ENCODE measurements around the gene ATG5.
"Not testable (repeated sequence)": the region's sequence is repeated elsewhere in the genome, so short reads cannot be mapped to it uniquely, and the experiment has no call there.

ATG5 gene

DNA sequence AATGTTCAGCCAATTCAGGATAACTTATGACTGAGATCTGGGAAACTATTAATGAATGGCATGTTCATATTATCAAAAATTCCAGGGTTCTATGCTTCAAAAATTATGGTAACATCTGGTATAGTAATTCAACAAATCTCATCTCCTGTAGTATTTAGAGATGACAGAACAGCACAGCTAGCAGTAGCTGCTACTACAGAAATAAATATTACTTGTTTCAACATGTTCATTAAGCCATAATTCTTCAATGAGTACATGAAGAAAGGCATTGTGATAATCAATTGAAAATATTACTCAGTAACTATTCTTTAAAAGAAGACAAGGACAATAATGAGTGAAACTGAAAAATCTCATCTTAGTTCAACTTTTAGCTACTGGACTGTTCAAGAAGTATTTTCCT lies 66.8 kb downstream of the ATG5 start:
- no peak for DNase-seq

- no peak for DNase-seq
Measured at GRCh38 chr6:106257195-106257594, 68.4 kb downstream of the ATG5 start.

DNA sequence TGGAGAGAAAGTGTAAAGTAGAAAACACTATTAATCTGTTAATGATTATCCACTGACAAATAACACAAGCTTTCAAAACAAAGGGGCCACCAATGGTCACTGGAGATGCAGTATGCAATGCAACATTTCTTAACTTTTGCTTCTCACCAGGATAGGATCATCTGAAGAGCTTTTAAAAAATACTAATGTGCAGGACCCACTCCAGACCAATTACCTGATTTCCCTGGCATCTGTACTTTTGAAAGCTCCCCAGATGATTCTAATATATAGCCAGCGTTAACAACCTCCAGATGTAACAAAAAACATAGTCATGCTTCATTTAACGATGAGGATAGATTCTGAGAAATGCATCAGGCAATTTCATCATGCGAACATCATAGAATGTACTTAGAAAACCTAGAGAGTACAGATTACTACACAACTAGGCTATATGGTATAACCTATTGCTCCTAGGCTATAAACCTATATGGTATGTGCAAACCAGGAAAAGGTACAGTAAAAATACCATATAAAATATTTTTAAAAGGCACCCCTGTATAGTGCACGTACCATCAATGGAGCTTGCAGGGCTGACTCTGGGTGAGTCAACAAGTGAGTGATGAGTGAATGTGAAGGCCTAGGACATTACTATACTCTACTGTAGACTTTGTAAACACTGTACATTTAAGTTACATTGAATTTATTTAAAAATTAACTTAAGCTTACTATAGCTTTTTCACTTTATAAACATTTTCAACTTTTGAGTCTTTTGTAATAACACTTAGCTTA lies 69.2 kb downstream of the ATG5 start:
- DNase-seq = no peak

DNA sequence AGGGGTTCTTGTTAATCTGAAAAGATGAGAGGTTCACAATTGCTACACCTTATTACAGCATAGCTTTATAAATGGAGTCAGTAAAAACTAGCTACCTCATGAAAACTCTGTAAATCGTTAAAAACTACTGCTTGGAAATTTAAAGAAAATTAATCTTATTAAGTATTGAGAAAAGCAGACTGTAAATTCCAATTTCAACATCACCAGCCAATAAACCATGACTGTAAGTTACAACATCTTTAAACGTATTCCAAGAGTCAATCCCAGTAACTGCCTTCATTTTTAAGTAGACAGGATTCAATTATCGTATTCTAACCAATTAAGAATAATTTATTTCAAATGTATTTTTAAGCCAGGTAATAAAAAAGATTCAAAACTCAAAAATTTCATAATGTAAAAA lies 70.3 kb downstream of the ATG5 start:
- no peak for DNase-seq

GRCh38 chr6:106254636-106255035 lies 70.9 kb downstream of the ATG5 start:
- no peak for DNase-seq

DNA sequence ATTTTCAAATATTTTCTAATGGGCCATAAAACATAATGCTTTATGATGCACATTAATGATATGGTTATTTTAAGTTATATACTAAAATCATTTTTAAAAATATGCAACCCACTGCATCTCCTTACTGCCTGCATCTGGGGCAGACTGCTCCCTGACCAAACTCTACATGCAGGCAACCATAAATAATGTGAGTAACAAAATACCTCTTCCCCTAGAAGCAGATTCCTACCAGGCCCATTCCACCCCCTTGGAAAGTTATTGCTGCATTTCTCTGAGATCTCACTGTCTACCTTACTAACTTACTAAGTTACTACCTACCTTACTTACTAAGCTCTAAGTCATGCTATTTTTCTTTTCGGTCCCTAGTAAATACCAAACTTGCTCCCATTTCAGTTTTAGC lies 71.8 kb downstream of the ATG5 start:
- DNase-seq = no peak

GRCh38 chr6:106253172-106253571 lies 72.4 kb downstream of the ATG5 start:
- DNase-seq = no peak

GRCh38 chr6:106252687-106253086 lies 72.9 kb downstream of the ATG5 start:
- no peak for DNase-seq

DNA sequence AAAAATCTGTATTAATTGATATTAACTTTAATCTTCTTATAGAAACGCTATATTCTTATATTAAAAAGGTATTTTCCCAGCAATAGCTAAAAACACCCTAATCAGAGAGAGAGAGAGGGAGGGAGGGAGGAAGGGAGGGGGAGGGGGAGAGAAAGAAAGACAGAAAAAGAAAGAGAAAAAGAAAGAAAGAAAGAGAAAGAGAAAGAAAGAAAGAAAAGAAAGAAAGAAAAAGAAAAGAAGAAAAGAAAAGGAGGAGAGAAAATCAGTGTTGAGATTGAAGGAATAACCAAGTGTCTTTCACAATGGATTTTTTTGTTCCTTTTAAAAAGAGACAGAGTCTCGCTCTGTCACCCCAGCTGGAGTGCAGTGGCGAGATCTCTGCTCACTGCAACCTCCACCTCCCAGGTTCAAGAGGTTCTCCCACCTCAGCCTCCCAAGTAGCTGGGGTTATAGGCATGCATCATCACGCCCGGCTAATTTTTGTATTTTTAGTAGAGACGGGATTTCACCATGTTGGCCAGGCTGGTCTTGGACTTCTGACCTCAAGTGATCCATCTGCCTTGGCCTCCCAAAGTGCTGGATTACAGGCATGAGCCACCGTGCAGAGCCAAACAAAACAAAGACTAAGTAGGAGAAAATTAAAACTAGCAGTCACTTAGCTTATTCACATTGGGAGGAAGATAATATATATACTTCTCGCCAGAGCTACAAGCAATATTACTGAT lies 73.9 kb downstream of the ATG5 start:
- not testable (repeated sequence) for DNase-seq

DNA sequence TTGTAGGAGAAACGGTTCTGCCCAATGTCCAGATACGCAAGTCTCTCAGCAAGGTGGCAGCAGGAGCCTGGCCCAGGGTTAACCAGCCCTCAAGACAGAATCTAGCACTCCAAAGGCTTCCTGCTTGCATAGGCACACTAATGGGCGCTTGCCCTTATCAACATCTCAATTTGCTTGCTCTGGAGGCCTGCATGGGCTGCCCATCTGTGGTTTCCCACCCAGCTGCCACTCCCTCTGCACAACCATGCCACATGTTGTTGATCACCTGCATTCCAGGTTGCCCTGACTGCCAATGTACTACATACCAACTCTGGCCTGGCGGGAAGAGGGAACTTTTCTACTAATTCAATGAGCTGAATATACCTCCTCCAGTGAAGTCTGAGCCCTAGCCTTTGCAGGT lies 74.6 kb downstream of the ATG5 start:
- DNase-seq = no peak

DNA sequence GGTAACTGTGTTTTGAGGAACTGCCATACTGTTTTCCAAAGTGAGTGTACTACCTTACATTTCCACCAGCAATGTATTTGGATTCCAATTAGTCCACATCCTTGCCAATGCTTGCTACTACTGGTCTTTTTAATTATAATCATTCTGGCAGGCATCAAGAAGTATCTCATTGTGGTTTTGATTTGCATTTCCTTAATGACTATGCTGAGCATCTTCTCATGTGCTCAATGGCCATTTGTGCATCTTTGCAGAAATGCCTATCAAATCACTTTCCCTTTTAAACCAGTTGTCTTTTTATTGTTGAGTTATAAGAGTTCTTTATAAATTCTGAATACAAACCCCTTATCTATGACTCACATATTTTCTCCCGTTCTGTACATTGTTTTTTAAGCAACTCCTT lies 75.9 kb downstream of the ATG5 start:
- DNase-seq = no peak

DNA sequence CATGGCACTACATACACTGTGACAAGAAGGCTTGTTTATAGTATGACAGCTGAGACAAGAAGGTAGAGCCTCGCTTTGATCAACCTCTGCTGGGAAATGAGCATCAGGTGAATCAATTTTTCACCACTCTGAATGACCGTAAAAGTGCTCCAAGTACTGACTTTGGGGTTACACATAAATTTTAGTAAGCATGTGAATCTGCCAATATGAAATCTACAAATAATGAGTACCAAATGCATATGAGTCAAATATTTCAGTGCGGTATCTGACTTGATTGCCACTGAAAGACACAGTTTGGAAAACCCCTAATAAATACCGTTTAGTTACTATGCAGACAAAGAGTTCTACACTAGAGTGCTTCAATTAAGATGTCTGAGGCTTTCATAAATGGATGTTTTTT lies 77.8 kb downstream of the ATG5 start:
- no peak for DNase-seq

- DNase-seq = no peak
Measured at GRCh38 chr6:106247293-106247692, 78.3 kb downstream of the ATG5 start.

GRCh38 chr6:106244931-106245330 lies 80.6 kb downstream of the ATG5 start:
- DNase-seq = no peak

- DNase-seq = no peak
Measured at GRCh38 chr6:106244521-106244920, 81.0 kb downstream of the ATG5 start.

DNA sequence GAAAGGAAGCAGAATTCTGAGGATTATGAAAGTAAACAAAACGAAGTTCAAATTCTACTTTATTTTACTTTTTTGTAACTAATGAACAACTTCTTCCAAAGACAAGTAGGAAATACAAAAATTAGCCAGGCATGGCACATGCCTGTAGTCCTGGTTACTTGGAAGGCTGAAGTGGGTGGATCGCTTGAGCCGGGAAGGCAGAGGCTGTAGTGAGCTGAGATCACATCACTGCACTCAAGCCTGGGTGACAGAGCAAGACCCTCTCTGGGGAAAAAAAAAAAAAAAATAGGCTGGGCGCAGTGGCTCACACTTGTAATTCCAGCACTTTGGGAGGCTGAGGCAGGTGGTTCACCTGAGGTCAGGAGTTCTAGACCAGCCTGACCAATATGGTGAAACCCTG lies 82.3 kb downstream of the ATG5 start:
- no peak for DNase-seq

DNA sequence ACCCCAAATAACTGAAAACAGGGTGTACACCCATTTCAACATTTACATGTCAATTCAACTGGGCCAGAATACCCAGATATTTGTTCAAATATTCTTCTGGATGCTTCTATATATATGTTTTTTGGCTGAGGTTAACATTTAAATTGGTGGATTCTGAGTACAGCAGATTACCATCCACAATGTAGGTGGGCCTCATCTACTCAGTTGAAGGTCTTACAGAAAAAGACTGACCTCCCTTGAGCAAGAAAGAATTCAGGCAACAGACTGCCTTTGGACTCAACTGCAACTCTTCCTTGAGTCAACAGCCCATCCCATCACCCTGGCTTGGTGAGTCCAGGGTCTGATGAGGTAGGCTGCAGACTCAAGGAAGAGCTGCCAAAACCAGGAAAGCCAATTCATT lies 84.1 kb downstream of the ATG5 start:
- DNase-seq = no peak

DNA sequence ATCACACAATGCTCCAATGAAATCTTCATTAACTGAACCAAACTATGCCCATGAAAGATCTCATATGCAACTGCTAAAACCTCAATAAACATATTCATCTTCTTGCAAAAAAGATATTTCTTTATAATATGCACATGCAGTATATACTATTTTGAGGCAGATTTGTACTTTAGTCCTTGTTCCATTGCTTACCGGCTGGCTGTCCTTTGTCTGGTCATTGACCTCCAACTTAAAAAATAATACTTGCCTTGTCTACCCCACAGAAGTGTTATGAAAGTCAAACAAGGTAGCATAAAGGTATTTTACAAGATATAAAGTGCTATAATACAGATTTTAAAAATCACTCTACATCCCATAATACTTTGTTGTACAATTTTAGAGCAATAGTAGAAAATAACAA lies 88.3 kb downstream of the ATG5 start:
- no peak for DNase-seq

DNA sequence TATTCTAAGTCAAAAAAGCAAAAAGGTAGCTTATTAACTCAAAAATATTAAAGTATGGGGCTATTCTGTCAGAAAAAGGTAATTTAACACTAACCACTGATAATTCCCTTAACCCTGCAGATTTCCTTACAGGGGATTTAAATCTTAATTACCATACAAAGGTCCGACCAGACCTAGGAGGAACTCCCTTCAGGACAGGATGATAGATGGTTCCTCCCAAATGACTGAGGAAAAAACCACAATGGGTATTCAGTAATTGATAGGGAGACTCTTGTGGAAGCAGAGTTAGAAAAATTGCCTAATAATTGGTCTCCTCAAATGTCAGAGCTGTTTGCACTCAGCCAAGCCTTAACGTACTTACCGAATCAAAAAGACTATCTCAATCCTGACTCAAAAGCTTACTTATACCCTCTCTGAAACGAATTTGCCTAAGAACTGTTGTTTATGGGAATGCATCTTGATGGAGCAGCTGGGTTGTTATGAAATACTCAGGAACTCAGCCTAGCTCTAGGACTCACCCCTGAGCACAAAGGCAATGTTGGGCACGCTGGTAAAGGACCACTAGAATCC lies 95.6 kb downstream of the ATG5 start:
- DNase-seq = not testable (repeated sequence)

GRCh38 chr6:106227612-106228507 lies 97.7 kb downstream of the ATG5 start:
- DNase-seq = no peak

GRCh38 chr6:106226676-106227075 lies 98.9 kb downstream of the ATG5 start:
- DNase-seq = no peak

- no peak for DNase-seq
Measured at GRCh38 chr6:106225581-106225980, 100.0 kb downstream of the ATG5 start.

Data from right kidney (tissue), 1 donor.